SK-N-MC (cell line): ENCODE results near the gene TSPAN2.

Source experiments
- EZH2 ChIP-seq: fragments of 200-600 bp; sonication (generic); IDR thresholded peaks from one replicate; pipeline ENCODE4 v1.6.1; 2017; ENCODE audit warnings: antibody characterized with exemption
- FOXP2 ChIP-seq: optimal IDR thresholded peaks from 2 replicates; pipeline ENCODE3; 2011; ENCODE audit warnings: mild to moderate bottlenecking, moderate library complexity; ENCODE audit not compliant: insufficient read depth; ENCODE audit errors: extremely low read length, control extremely low read depth
- POLR2AphosphoS5 ChIP-seq: IDR thresholded peaks from 2 replicates; pipeline ENCODE4 v1.6.1; 2012; ENCODE audit warnings: mild to moderate bottlenecking, low read depth, low read length, borderline replicate concordance

GRCh38 chr1:115134231-115134630, 44.9 kb upstream of the TSPAN2 start:
- no peak for TF ChIP-seq FOXP2
- no peak for TF ChIP-seq POLR2AphosphoS5
- no peak for TF ChIP-seq EZH2
